HG03196 (cell line): ENCODE data around the gene AUTS2.

ENCODE experiments used
- ATAC-seq: cut with Tn5 transposase; IDR thresholded peaks from one replicate; pipeline ENCODE4 v1.9.1; 2021; ENCODE audit not compliant: unreplicated experiment

The AUTS2 gene

DNA sequence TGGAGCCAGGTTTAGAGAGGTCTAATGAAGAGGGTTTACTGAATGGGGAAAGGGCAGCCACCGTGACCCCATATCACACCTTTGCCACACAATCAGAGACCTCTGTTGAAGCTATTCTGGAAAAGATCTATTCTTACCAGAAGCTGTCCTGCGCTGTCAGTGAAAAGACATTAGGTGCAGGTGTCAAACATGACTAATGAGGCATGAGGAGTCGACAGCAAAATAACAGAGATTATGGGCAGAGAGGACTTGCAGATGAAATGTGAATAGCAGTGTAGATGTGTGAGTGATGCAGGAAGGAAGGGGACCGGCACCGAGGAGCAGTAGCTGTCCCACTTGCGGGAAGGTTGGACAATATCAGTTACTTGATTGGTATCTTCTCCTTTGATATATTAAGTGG lies 906.0 kb downstream of the AUTS2 start:
- no peak for ATAC-seq

DNA sequence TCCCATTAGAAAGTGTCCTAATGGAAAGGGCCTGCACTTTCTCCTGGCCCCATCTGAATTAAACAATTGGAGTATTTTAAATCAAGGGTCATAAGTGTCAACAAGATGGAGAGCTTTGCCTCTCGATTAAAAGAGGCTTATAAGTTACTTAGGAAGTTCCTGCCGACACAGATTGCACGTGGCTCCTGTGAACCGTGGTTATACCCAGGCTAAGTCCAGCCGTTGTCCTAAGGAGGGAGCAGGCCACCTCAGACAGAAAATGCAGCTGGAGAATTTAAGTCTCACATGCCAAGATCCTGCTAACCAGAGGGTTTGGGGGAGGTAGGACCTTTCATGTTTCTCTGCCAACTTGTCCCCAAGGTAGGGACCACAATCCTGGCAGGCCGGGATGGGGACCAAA lies 907.2 kb downstream of the AUTS2 start:
- no peak for ATAC-seq

DNA sequence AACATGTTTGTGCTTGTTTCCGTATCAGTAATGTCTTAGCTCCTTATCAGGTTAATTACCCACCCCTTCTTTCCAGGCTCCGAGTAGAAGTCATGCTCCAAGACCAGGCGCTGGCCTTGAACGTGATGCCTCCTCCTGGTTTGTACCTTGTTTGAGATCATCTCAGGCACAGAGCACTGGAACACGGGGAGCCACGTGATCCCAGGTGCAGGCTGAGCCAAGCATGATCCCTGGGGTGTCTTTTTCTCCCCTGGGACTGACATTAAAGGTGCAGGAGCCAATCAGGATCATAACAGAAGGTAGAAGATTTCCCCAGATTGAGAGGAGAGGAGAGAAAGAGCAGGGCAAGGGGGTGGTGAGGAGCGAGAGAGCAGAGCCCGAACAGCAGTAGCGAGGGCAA lies 907.6 kb downstream of the AUTS2 start:
- no peak for ATAC-seq

DNA sequence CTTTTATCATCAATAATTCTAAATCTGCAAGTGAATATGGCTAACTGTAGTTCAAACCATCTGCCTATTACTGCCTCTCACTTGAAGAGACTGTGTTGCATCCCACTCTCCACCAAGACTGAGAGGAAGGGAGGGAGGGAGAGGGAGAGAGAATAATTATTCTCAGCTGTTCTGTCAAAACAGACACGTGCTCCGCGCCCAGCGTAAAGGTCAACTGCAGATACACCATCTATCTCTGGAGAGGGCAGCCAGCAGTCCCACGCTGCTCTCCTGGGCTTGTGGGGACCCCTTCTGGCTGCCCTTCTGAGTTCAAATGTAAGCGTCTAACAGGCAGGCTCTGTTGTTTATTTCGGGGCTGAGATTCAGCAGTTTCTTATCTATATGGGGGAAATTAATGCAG lies 908.2 kb downstream of the AUTS2 start:
- ATAC-seq = no peak

DNA sequence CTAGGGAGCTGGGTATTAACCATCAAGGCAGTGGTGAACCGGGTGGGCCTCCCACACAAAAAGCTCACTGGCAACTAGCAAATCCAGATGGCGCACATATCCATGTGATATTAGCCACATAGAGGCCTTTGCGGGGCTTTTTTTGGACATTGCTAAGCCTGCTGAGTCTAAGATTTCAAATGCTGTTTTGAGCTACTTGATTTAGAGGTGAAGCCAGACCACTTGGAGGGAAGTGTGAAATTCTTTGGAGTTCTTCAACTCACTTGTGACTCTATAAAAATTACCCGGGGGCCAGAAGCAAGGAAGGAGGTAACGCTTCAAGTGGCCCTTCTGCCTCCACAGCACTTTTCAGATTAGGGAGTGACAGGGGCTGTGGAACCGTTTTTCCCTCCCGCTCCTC lies 913.9 kb downstream of the AUTS2 start:
- no peak for ATAC-seq

DNA sequence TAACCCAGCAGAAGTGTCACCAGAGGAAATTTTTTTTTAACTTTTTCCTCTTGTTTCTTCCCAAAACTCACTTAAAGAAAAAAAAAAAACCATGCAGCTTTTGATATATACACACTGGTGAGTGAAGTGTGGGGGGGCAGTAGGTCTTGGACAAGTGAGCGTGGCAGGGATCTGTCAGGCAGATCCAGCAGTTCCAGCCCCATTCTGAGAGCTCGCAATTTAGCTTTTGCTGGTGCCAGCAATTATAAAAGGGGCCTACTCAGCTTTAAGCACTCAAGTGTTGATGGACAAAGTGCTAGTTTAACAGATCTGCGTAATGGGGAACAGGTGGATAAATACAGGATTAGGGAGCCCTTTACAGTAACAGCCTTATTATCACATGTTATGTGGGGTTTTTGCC lies 914.5 kb downstream of the AUTS2 start:
- no peak for ATAC-seq

DNA sequence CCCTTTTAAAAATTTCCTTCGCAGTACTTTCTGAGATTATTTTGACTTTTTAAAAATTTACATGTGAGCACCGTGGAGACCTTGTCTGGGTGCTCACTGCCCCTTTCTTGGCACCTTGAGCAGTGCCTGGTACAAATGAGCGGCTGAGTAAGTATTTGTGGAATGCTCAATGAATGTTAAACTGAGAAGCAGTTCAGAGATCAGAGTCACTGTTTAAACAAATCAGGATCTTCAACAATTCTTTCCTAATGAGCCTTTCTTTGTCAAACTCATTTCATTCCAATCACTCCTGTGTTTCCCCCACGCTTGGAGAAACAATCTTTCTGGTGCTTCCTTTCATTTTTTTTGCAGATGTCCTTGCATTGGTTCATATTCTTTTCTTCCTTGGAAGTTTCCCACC lies 922.3 kb downstream of the AUTS2 start:
- ATAC-seq = no peak

DNA sequence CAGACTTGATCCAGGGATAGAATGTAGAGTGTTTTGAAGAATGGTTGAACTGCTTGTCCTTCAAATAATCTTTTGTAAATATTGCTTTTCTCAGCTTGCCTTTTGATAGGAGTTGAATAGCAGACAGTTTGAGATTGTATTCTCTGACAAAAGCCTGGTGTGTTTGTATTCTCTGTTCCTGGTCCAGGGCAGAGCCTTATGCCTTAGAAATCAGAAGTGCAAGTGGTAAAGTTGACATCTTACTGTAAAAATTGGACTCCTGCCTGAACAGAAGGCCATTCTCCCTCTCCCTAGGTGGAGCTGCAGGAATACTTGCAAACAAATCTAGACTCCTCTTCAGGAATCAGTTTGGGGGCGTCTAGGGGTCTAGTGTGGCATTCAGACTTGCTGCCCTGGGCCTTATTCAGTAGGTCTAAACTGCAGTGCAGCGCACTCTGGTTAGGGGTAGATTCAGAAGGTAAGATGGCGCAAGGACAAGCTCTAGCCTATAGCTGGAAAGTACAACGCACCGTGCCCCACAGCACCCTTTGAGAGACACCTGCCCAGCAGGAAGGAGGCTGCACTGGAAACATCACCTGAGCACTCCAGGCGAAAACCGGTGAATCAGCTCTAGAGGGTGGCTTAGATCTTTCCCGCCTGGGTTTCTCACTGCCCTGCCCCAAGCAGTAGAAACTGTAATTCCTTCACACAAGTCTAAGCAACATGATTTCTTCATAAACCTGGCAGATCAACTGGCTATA lies 925.1 kb downstream of the AUTS2 start:
- ATAC-seq = no peak

DNA sequence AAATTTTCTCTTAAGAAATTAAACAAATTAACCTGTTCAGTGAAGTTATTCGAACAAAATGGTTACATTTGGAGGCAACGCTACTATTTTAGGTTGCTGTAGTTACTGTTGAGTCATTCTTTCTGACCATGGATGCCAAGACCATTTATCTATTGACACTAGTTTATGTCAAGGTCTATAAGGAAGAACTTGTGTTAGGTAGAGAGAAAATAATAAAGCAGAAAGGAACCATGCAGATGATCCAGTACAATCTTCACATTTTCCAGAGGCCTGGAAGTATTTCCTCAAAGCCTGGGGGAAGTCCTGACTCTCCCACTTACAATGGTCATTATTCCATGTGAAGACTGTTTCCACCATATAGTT lies 925.7 kb downstream of the AUTS2 start:
- no peak for ATAC-seq

DNA sequence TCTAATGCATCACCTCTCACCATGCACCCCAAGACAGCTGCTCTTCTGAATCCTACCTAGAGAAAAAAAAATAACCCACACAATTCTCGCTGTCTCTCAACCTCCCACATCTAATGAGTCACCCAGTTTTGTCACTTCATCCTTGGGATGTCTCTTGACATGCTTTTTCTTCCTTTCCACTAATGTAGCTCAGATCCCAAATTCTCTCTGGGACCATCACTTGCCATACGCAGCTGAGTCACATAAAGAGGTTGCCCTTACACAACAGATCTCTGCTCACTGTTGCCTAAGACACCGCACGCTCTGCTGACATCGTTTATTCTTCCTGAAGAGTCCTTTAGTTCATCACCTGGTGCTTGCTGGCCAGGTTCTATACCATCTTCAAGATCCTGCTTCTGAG lies 927.7 kb downstream of the AUTS2 start:
- ATAC-seq = no peak

DNA sequence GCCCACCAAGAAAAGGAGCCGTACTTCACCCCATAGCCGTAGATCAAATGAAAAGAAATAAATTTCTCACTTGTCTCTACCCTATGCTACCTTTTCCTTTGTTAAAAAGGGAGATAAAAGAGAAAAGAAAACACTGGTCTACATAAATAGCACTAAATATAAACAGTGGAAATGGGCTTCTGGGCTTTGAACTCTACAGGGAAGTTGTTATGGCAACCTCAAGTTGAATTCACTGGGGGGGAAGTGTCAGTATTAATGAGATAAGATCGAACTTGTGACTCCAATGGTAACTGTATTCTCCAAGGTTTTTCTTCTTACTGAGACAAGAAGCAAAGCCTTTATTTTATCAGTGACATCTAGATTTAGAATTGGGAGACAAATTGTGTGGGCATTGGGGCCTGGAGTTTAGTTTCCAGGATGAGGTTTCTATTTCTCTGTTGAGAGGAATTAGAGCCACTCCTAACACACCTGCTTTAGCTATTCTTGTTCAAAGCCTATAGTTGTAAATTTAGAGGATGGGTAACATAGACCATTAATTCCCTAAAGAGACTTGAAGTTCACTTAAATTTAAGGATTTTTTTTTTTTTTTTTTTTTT lies 929.3 kb downstream of the AUTS2 start:
- no peak for ATAC-seq

DNA sequence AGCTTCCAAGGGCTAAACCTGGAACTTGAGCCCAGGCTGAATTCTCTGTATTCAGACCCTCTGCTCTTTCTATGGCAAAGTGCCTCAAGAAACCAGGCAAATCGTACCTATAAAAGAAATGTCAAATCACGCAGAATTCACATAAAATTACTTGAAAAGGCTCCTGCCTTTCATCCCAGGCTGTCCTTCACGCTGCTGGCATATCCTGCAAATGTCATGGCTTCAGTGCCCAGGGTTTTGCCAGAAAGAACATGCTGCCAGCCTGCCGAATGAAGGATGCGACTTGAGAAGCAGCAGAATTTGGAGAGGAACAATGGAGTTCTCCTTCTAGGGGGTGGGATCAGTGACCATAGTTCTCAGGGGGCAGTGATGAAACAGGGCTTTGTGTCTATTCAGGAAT lies 931.2 kb downstream of the AUTS2 start:
- ATAC-seq = no peak

DNA sequence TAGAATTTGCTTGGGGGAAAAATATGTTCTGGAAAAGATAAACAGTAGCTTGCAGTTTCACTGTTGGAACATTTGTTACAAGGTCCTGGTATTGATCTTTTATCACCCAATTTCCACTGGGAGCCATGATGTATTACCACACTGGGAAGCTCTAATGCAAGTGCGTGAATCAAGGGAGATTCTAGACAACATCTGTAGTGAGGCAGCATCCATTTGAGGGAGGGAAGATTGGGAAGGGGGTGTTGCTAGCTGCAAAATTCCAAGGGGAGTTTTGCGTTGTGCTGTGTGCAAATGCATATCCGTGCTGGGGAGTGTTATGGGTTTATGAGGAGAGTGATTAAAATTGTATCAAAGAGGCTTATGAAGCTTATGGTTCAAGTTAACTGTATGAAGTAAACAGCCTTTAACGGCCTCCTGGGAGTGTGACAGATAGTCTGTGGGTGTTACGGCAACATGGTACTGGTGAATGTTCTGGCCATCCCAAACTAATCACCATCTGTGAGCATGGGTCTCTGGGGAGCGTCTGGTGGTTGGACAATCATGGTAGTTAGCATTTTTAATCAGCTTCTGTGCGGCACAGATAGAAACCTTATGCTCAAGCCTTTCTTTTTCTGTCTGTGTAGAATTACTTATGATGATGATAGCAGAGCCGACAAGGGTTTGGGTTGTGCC lies 931.8 kb downstream of the AUTS2 start:
- no peak for ATAC-seq

DNA sequence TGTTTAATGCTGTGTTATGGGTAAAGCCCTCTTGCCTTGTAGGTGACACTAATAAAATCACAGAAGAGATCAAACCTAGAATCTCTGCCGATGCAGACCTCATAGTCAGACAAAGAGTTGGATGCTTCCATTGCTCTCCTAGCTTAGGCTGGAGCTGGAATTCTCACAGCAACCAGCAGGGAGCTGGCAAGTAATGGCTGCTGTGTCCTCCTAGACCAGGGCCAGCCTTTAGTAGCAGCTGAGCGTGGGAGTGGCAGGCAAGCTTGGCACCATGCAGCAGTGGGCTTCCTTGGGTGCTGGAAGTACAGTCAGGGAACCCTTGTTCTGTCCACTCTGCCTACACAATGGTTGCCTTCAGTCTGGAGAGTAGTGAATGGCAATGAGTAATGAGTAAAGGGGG lies 935.3 kb downstream of the AUTS2 start:
- no peak for ATAC-seq

DNA sequence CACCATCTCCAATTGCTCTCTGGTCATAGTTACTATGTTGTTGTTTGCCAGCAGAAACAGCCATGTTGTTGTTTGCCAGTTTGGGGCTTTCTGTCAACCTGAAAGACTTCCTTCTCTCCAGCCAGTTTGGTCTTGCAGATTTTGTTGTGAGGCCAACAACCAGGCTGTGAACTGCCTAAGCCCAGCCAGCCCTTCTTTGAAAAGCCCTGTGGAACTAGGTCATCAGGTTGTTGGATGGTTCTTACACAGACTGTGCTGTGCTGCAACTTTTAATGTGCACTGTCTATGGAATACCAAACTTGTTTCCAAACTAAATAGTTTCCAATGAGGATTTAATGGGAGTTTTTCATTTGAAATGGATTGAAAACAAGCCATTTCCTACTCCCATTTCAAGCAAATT lies 940.9 kb downstream of the AUTS2 start:
- ATAC-seq = no peak

DNA sequence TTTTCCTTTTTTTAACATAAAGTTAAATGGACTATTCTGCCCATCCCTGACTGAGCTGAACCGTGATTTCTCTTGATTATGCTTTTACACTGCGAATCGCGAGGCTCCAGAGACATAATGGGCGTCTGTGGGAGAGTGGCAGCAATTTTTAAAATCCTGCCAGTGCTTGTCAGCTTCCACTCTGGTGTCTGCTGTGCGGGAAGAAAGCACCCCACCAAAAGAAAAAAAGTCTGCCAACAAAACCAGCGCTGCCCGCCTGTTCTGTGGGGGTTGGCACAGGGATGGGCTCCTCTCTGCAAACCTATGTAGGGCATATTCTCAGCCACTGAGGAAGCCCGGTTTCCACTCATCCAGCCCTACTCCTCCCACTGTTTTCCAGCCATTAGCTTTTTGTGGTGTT lies 941.3 kb downstream of the AUTS2 start:
- no peak for ATAC-seq

DNA sequence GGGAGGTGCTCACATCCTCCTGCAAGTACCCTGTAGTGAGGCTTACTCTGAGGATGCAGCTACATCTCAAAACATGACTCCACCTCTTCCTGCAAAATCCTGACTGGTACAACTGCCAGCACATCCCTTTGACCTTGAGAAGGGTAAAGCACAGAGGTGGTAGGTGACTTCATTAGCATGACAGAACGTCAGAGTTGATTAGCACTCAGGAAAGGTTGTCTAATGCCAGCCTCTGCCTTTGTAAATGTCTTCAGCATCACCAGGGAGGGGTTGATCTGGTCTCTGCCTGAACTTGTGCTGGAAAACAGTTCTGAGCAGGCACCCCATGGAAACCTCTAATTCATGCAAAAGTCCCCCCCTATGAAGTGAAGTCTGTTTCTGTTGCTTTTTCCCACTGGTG lies 942.4 kb downstream of the AUTS2 start:
- no peak for ATAC-seq

DNA sequence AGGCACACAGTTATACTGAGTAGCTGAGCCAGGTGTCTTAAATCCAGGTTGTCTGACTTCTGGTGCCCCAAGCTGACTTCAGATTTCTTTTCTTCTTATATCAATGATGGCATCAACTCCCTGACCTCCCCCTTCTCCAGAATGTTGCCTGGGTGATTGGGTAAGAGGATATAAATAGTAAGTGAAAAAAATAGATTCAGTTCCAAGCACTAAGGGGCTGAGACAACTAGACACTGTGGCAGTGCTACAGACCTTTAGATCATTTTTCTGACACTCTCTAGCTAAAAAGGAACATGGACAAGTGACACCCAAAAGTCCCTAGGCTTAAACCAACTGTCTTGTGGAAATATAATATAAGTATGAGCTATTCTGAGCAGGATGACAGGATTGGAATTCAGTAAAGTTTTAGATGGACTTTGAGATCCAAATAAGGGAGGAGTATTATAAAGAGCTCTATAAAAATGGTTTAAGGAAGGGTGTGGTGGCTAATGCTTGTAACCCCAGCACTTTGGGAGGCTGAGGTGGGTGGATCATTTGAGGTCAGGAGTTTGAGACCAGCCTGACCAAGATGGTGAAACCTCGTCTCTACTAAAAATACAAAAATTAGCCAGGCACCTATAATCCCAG lies 944.6 kb downstream of the AUTS2 start:
- ATAC-seq = no peak

DNA sequence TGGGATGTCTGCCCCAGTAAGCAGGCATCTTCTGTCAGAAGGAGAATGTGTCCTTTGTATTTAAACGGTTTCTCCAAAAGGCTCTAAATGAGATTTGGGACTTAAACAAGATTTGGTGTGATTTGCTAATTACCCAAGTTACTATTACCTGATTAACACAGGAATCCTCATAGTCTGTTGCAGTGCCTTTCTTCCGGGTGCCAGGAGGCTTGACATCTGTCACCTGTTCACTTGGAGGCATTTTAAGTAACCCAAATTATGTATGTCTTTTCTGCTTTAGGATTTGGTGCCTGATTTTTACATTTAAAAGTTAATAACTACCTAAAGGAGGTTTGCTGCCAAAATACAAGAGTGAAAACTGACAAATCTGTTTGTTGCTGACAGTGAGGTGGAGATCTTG lies 945.7 kb downstream of the AUTS2 start:
- no peak for ATAC-seq

DNA sequence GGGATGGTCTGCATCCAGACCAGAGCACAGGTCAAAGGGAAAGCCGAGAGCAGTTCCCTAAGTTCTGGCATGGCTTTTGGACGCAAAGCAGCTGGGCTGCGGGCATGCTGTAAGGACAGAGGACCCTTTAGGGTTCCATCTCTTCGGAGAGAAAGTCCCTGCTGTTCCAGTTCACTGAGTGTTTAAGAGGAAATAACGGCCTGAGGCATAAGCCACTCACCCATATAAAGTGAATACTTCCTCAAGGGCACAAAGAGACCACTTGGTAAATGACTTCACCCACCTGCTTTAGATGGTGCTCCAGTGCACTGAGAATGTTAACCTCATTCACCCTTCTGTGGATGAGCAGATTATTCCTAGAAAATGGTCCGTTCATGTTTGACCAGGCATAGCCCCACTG lies 946.9 kb downstream of the AUTS2 start:
- no peak for ATAC-seq

DNA sequence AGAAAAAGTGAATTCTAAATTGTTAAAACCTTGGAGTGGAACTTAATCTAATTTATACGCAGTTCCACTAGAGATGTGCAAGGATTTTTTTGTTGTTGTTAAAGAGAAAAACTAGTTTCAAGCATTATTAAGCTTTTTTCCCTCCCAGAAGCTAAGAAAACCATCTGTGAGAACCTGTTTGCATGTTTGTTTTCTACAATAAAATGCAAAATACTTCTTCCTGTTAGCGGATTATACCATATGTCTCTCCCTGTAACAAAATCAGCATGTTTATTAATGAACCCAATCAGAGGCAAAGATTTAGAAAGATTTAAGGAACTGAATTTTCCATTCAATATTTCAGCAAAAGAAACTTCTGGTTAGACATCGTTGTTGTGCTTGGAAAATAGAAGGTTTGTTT lies 953.9 kb downstream of the AUTS2 start:
- no peak for ATAC-seq

DNA sequence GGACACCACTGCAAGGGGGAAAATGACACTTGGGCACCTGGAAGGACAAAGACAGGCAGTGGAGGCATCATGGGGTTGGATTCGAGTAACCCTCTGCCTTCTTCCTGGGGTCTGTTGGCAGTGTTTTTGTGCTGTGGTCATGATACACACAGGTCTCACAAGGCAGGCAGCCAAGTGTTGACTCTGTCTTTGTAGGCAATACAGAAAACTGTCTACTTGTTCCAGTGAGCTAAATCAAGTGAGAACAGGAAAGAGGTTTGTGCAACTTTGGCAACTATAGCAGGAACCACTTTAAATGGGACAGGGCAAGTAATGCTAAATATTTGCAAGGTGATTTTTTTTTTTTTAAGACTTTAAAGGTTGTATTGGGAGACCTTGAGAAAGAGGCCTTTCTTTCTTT lies 955.1 kb downstream of the AUTS2 start:
- no peak for ATAC-seq
